ENCODE measurements around the gene UBE2V1.

Gene UBE2V1

DNA sequence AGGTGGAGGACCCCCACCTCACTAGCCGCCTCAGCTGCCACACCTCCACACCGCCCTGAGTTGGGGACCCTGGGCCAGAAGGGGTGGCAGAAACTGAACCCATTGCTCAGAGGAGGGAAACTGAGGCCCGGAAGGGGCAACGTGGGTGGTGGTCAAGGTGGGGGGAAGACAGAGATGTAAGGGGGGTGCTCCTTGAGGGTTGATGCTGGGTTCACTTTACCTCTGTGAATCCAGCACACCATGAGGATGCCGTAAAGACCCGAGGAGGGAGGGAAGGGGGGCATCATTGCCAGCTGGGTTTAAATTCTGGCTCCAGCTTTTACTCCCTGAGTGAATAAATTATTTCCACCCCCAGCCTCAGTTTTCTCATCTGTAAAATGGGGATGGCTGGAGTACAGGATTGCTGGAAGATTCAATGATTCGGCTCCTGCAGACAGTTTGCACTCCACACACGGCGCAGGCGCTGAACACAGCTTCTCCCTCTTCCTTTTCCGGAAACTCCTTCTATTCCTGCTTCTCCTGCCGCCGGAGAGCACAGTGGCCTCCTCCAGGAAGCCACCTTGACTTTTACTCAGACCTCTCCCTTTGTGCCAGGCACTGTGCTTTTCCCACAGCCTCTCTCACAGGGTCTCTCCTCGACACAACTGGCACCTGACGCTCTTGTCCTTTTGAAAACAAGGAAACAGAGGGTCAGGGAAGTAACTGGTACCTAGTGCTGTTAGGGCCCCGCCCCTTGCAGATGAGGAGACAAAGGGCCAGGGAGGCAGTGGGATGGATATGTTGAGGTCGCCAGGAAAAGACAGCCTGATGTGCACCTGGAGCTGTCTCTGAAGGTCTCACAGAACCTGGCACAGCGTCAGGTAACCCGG, 59.4 kb downstream of the UBE2V1 start:
- Histone ChIP-seq H3K36me3 (ENCODE audit: control insufficient read depth, insufficient read depth, low read length) (no peaks in the 10 kb centered on the region), H3K9me3 (ENCODE audit: control insufficient read depth, low read length) (no peaks in the 10 kb centered on the region), H3K4me3 (ENCODE audit: low read depth, low read length) (no peak overlapping the region), H3K4me1 (no peaks in the 10 kb centered on the region), H2AFZ (no peak overlapping the region), H3K79me2 (no peaks in the 10 kb centered on the region), H3K27ac (no peak overlapping the region), H3K27me3 (ENCODE audit: control insufficient read depth, insufficient read depth, low read length) (no peaks in the 10 kb centered on the region), H3K9ac (no peak overlapping the region), H3K4me2 (ENCODE audit: low read length) (no peak overlapping the region)
- TF ChIP-seq, protein P1, sequence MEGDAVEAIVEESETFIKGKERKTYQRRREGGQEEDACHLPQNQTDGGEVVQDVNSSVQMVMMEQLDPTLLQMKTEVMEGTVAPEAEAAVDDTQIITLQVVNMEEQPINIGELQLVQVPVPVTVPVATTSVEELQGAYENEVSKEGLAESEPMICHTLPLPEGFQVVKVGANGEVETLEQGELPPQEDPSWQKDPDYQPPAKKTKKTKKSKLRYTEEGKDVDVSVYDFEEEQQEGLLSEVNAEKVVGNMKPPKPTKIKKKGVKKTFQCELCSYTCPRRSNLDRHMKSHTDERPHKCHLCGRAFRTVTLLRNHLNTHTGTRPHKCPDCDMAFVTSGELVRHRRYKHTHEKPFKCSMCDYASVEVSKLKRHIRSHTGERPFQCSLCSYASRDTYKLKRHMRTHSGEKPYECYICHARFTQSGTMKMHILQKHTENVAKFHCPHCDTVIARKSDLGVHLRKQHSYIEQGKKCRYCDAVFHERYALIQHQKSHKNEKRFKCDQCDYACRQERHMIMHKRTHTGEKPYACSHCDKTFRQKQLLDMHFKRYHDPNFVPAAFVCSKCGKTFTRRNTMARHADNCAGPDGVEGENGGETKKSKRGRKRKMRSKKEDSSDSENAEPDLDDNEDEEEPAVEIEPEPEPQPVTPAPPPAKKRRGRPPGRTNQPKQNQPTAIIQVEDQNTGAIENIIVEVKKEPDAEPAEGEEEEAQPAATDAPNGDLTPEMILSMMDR (IDR thresholded peaks at IDR 0.05) = no peak

DNA sequence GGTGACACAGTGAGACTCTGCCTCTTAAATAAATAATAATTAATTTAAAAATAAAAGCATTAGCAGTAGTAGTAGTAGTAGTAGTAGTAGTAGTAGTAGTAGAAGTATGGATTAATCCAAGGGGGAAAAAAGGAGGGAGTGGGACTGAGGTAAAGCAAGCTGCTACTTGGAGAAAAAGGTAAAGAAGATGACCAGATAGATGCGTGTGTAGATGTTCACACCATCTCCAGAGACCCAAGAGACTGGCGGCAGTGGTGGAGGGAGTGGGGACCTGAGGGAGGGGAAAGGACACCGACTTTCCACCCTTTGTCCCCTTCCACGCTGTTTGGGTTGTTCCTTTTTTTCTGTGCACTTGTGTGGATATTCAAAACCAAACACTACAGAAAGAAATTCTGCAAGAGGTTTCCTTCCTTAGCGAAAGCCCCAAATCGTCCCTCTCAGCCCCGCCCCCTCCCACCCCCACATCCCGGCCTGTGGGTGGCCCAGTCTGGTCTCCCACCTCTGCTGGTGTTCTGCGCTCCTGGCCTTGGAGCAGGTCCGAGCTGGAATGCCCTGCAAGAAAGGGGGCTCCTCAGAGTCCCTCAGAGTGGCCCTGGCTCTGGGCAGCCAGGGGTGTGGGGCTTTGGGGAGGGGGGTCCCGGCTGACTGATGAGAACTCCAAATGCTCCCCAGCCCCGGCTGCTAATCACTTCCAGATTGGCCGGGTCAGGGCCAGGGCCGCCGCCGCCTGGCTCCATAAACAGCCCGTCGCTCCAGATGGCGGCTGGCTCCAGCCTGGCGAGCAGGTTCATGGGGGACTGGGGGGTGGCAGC, 60.2 kb downstream of the UBE2V1 start:
- no peak overlapping the region for H3K9ac ChIP-seq
- H3K79me2 ChIP-seq = no peaks in the 10 kb centered on the region
- no peaks in the 10 kb centered on the region for H3K27me3 ChIP-seq (ENCODE audit: control insufficient read depth, insufficient read depth, low read length)
- no peak overlapping the region for H3K4me3 ChIP-seq (ENCODE audit: low read depth, low read length)
- H2AFZ ChIP-seq = no peak overlapping the region
- H3K4me1 ChIP-seq = no peaks in the 10 kb centered on the region
- H3K9me3 ChIP-seq (ENCODE audit: control insufficient read depth, low read length) = no peaks in the 10 kb centered on the region
- no peak overlapping the region for H3K27ac ChIP-seq
- TF ChIP-seq, protein P1 (IDR thresholded peaks at IDR 0.05) = no peak
- no peak overlapping the region for H3K4me2 ChIP-seq (ENCODE audit: low read length)
- H3K36me3 ChIP-seq (ENCODE audit: control insufficient read depth, insufficient read depth, low read length) = no peaks in the 10 kb centered on the region

DNA sequence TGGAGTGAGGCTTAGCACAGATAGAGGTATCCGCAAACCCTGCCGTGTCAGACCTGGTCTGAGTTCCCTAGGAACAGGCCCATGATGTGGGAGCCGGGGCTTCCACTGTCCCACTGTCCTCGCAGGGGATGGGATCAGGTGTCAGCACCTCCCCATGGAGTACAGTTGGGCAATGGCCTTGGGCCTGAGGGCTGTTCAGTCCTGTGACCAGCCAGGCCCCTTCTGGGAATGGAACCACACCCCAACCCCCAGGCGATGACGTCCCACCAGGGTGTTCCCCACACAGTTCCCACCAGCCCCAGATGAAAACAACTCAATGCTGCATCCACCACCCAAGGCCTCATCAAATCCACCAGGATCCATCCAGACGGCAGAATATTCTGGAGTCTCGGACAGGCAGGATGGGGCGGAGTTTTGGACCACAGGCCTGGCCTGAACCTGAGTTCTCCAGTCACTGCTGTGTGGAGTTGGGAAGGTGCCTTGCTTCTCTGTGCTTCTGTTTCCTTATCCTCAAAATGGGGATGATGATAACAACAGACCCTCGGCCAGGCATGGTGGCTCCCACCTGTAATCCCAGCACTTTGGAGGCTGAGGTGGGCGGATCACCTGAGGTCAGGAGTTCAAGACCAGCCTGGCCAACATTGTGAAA, 62.2 kb downstream of the UBE2V1 start:
- Histone ChIP-seq H3K4me3 (ENCODE audit: low read depth, low read length) (no peak overlapping the region), H3K9ac (no peak overlapping the region), H3K27me3 (ENCODE audit: control insufficient read depth, insufficient read depth, low read length) (no peaks in the 10 kb centered on the region), H2AFZ (no peak overlapping the region), H3K4me1 (no peaks in the 10 kb centered on the region), H3K27ac (no peak overlapping the region), H3K4me2 (ENCODE audit: low read length) (no peak overlapping the region), H3K9me3 (ENCODE audit: control insufficient read depth, low read length) (no peaks in the 10 kb centered on the region), H3K36me3 (ENCODE audit: control insufficient read depth, insufficient read depth, low read length) (no peaks in the 10 kb centered on the region), H3K79me2 (no peaks in the 10 kb centered on the region)
- TF ChIP-seq, protein P1 (IDR thresholded peaks at IDR 0.05) = no peak

DNA sequence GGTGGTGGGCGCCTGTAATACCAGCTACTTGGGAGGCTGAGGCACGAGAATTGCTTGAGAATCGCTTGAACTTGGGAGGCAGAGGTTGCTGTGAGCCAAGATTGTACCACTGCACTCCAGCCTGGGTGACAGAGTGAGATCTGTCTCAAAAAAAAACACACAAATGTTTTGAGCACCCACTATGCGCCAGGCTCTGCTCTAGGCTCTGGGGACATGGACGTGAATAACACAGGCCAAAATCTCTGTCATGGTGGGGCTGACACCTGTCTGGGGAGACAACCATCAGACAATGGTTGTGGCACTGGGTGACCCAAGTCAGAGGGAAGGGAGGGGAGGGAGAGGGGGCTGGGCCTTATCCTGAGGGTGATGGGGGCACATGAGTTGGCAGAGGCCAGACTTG, 62.7 kb downstream of the UBE2V1 start:
- TF ChIP-seq, protein P1 (IDR thresholded peaks at IDR 0.05) = no peak
- Histone ChIP-seq H3K4me2 (ENCODE audit: low read length) (no peak overlapping the region), H3K9me3 (ENCODE audit: control insufficient read depth, low read length) (no peaks in the 10 kb centered on the region), H2AFZ (no peak overlapping the region), H3K36me3 (ENCODE audit: control insufficient read depth, insufficient read depth, low read length) (no peaks in the 10 kb centered on the region), H3K4me3 (ENCODE audit: low read depth, low read length) (no peak overlapping the region), H3K27ac (no peak overlapping the region), H3K79me2 (no peaks in the 10 kb centered on the region), H3K9ac (no peak overlapping the region), H3K4me1 (no peaks in the 10 kb centered on the region), H3K27me3 (ENCODE audit: control insufficient read depth, insufficient read depth, low read length) (no peaks in the 10 kb centered on the region)
